Activated T-helper 17 cell treated with anti-CD3 and anti-CD28 coated beads, Interleukin-2, amount 50 U/mL, for 72 hours (primary cell): ENCODE data around the gene PHACTR2. TPM values are rescaled to one million over a fixed set of nuclear protein-coding genes. Genes with fewer than 3 reads are reported as not detected.
"Not testable (repeated sequence)": the region's sequence is repeated elsewhere in the genome, so short reads cannot be mapped to it uniquely, and the experiment has no call there.

Experiments
- ATAC-seq: fragments of 150-1000 bp; cut with Tn5 transposase; replicated peaks from 2 replicates; pipeline ENCODE4 v1.10.0; 2021; ENCODE audit warnings: mild to moderate bottlenecking, moderate library complexity
- H3K27ac Mint-ChIP-seq: one replicate; pipeline ENCODE4 v1.8.0; 2022; ENCODE audit warnings: mixed read lengths
- H3K27me3 Mint-ChIP-seq: one replicate; pipeline ENCODE4 v1.8.0; 2022; ENCODE audit warnings: mixed read lengths
- H3K36me3 Mint-ChIP-seq: one replicate; pipeline ENCODE4 v1.8.0; 2022; ENCODE audit warnings: low read depth, mild to moderate bottlenecking, mixed read lengths
- H3K4me1 Mint-ChIP-seq: one replicate; pipeline ENCODE4 v1.8.0; 2022; ENCODE audit warnings: mixed read lengths
- H3K4me3 Mint-ChIP-seq: one replicate; pipeline ENCODE4 v1.8.0; 2022; ENCODE audit warnings: mild to moderate bottlenecking, mixed read lengths
- H3K9me3 Mint-ChIP-seq: one replicate; pipeline ENCODE4 v1.8.0; 2022; ENCODE audit warnings: mixed read lengths
- total RNA-seq, 2 donors: library from RNA; stranded (reverse); gene quantifications; one replicate each; pipeline ENCODE4 v1.2.3, GENCODE V29; 2022

The PHACTR2 gene
- 10 to 100 TPM; 32.5 to 33.7 TPM for total RNA-seq

GRCh38 chr6:143677891-143678791 lies at the start of gene PHACTR2:
TSS of gene PHACTR2 (plus strand) at chr6:143677965. CDS start at chr6:143678164, 199 bp downstream.
- no peak within 1 kb of the TSS for H3K27ac Mint-ChIP-seq
- no peaks in the 10 kb centered on the region for H3K27me3 Mint-ChIP-seq
- H3K4me1 Mint-ChIP-seq, result peaks cover 4% of the 10 kb centered on the region
- H3K9me3 Mint-ChIP-seq, result peaks cover 7% of the 10 kb centered on the region
- peak; percentile 94 for ATAC-seq
- no peaks in the 10 kb centered on the region for H3K36me3 Mint-ChIP-seq
- H3K4me3 Mint-ChIP-seq, result peak within 1 kb of the TSS; percentile 73

- ATAC-seq, result peak; percentile 83
- H3K4me3 Mint-ChIP-seq, result peak overlapping the region; percentile 5
- H3K27ac Mint-ChIP-seq, result peak overlapping the region; percentile 38
Measured at GRCh38 chr6:143629104-143630080, 48.4 kb upstream of the PHACTR2 start.

GRCh38 chr6:143631196-143631595 lies 46.6 kb upstream of the PHACTR2 start:
- not testable (repeated sequence) for H3K27me3 Mint-ChIP-seq, H3K36me3 Mint-ChIP-seq, H3K4me3 Mint-ChIP-seq, ATAC-seq, H3K27ac Mint-ChIP-seq, H3K9me3 Mint-ChIP-seq
- H3K4me1 Mint-ChIP-seq, result peaks cover 33% of the 10 kb centered on the region

More at GRCh38 chr6:143629104-143630080, 48.4 kb upstream of the PHACTR2 start:
- peaks cover 5% of the 10 kb centered on the region for H3K36me3 Mint-ChIP-seq
- peaks cover 42% of the 10 kb centered on the region for H3K4me1 Mint-ChIP-seq
- H3K9me3 Mint-ChIP-seq, result peaks cover 4% of the 10 kb centered on the region
- H3K27me3 Mint-ChIP-seq, result no peaks in the 10 kb centered on the region

GRCh38 chr6:143632894-143633293 lies 44.9 kb upstream of the PHACTR2 start:
- Mint-ChIP-seq H3K27ac (no peak overlapping the region), H3K9me3 (peaks cover 4% of the 10 kb centered on the region), H3K36me3 (peaks cover 5% of the 10 kb centered on the region)

GRCh38 chr6:143634486-143634885 lies 43.3 kb upstream of the PHACTR2 start:
- H3K4me3 Mint-ChIP-seq, result no peak overlapping the region
- no peak overlapping the region for H3K27ac Mint-ChIP-seq
- peaks cover 3% of the 10 kb centered on the region for H3K36me3 Mint-ChIP-seq
- peak; percentile 63 for ATAC-seq
- H3K9me3 Mint-ChIP-seq, result peaks cover 4% of the 10 kb centered on the region
- no peaks in the 10 kb centered on the region for H3K27me3 Mint-ChIP-seq
- H3K4me1 Mint-ChIP-seq, result peaks cover 16% of the 10 kb centered on the region

More at GRCh38 chr6:143632894-143633293, 44.9 kb upstream of the PHACTR2 start:
- H3K27me3 Mint-ChIP-seq, result no peaks in the 10 kb centered on the region
- peaks cover 32% of the 10 kb centered on the region for H3K4me1 Mint-ChIP-seq
- no peak for ATAC-seq
- H3K4me3 Mint-ChIP-seq, result no peak overlapping the region

- H3K4me1 Mint-ChIP-seq, result peaks cover 13% of the 10 kb centered on the region
- ATAC-seq, result no peak
- H3K27me3 Mint-ChIP-seq, result no peaks in the 10 kb centered on the region
- peaks cover 2% of the 10 kb centered on the region for H3K9me3 Mint-ChIP-seq
- H3K36me3 Mint-ChIP-seq, result peaks cover 6% of the 10 kb centered on the region
- H3K4me3 Mint-ChIP-seq, result no peak overlapping the region
- no peak overlapping the region for H3K27ac Mint-ChIP-seq
Measured at GRCh38 chr6:143637691-143638090, 40.1 kb upstream of the PHACTR2 start.

GRCh38 chr6:143642403-143642802 lies 35.4 kb upstream of the PHACTR2 start:
- no peak for ATAC-seq
- no peaks in the 10 kb centered on the region for H3K27me3 Mint-ChIP-seq
- H3K4me1 Mint-ChIP-seq, result peaks cover 9% of the 10 kb centered on the region
- no peak overlapping the region for H3K4me3 Mint-ChIP-seq
- H3K27ac Mint-ChIP-seq, result no peak overlapping the region
- H3K36me3 Mint-ChIP-seq, result peaks cover 10% of the 10 kb centered on the region
- H3K9me3 Mint-ChIP-seq, result no peaks in the 10 kb centered on the region

GRCh38 chr6:143647191-143647590 lies 30.6 kb upstream of the PHACTR2 start:
- Mint-ChIP-seq H3K9me3 (peaks cover 10% of the 10 kb centered on the region), H3K27ac (peak overlapping the region; percentile 62), H3K4me3 (peak overlapping the region; percentile 46), H3K27me3 (no peaks in the 10 kb centered on the region), H3K4me1 (peaks cover 20% of the 10 kb centered on the region), H3K36me3 (peaks cover 14% of the 10 kb centered on the region)
- ATAC-seq, result peak; percentile 92

GRCh38 chr6:143647732-143648131 lies 30.0 kb upstream of the PHACTR2 start:
- Mint-ChIP-seq H3K4me3 (peak overlapping the region; percentile 46), H3K9me3 (peaks cover 10% of the 10 kb centered on the region), H3K27ac (peak overlapping the region; percentile 62), H3K4me1 (peaks cover 20% of the 10 kb centered on the region), H3K27me3 (no peaks in the 10 kb centered on the region), H3K36me3 (peaks cover 14% of the 10 kb centered on the region)
- ATAC-seq, result no peak

GRCh38 chr6:143649319-143649718 lies 28.4 kb upstream of the PHACTR2 start:
- not testable (repeated sequence) for H3K4me3 Mint-ChIP-seq, H3K9me3 Mint-ChIP-seq, H3K27ac Mint-ChIP-seq, H3K27me3 Mint-ChIP-seq, ATAC-seq
- Mint-ChIP-seq H3K36me3 (peaks cover 14% of the 10 kb centered on the region), H3K4me1 (peaks cover 20% of the 10 kb centered on the region)

- not testable (repeated sequence) for H3K27ac Mint-ChIP-seq, H3K4me3 Mint-ChIP-seq, H3K9me3 Mint-ChIP-seq, ATAC-seq, H3K27me3 Mint-ChIP-seq
- Mint-ChIP-seq H3K4me1 (peaks cover 20% of the 10 kb centered on the region), H3K36me3 (peaks cover 14% of the 10 kb centered on the region)
Measured at GRCh38 chr6:143651328-143651727, 26.4 kb upstream of the PHACTR2 start.

GRCh38 chr6:143652841-143653331 lies 24.9 kb upstream of the PHACTR2 start:
- H3K9me3 Mint-ChIP-seq, result peaks cover 14% of the 10 kb centered on the region
- no peaks in the 10 kb centered on the region for H3K27me3 Mint-ChIP-seq
- H3K4me1 Mint-ChIP-seq, result peaks cover 12% of the 10 kb centered on the region
- H3K4me3 Mint-ChIP-seq, result no peak overlapping the region
- H3K36me3 Mint-ChIP-seq, result peaks cover 8% of the 10 kb centered on the region
- no peak for ATAC-seq
- peak overlapping the region; percentile 36 for H3K27ac Mint-ChIP-seq

- Mint-ChIP-seq H3K4me3 (no peak overlapping the region), H3K36me3 (peaks cover 12% of the 10 kb centered on the region), H3K9me3 (peaks cover 13% of the 10 kb centered on the region), H3K4me1 (no peaks in the 10 kb centered on the region), H3K27ac (no peak overlapping the region), H3K27me3 (no peaks in the 10 kb centered on the region)
- no peak for ATAC-seq
Measured at GRCh38 chr6:143655541-143655940, 22.2 kb upstream of the PHACTR2 start.

GRCh38 chr6:143656026-143656425 lies 21.7 kb upstream of the PHACTR2 start:
- H3K9me3 Mint-ChIP-seq, result peaks cover 13% of the 10 kb centered on the region
- no peaks in the 10 kb centered on the region for H3K4me1 Mint-ChIP-seq
- H3K4me3 Mint-ChIP-seq, result no peak overlapping the region
- no peak overlapping the region for H3K27ac Mint-ChIP-seq
- no peak for ATAC-seq
- peaks cover 12% of the 10 kb centered on the region for H3K36me3 Mint-ChIP-seq
- H3K27me3 Mint-ChIP-seq, result no peaks in the 10 kb centered on the region
